HG03520 (cell line): ENCODE data around the gene SIRPB2.

Source experiments
- ATAC-seq: cut with Tn5 transposase; IDR thresholded peaks from one replicate; pipeline ENCODE4 v1.9.1; 2021; ENCODE audit warnings: mild to moderate bottlenecking, moderate library complexity; ENCODE audit not compliant: unreplicated experiment

SIRPB2 gene

DNA sequence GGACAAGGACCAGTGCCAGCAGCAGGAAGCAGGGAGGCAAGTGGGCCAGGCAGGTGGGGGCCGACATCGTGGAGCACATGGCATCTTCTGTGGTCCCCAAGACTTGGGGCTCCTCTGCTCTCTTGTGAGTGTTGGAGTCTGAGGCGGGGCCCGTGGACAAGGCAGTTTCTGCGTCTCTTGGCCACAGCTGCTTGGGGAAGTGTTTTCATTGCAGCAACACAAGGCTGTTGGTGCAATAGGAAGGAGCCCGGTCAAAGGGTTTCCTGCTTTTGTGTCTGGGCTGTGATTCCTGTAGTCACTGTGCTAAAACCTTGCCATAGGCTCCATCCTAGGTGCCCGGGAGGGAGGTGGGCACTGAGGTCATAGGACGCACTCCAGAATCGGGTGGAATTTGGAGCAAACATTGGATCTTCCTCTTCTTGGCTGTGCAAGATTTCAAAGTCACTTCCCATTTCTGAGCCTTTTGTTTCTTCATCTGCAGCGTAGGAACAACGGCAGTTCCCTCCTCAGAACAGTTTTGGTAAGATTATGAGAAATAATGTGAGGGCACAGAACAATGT is at the start of gene SIRPB2:
TSS of gene SIRPB2 (minus strand) at position 140 of the 560 bp plus-strand sequence. CDS start at position 79, 61 bp downstream.
- no peak for ATAC-seq

DNA sequence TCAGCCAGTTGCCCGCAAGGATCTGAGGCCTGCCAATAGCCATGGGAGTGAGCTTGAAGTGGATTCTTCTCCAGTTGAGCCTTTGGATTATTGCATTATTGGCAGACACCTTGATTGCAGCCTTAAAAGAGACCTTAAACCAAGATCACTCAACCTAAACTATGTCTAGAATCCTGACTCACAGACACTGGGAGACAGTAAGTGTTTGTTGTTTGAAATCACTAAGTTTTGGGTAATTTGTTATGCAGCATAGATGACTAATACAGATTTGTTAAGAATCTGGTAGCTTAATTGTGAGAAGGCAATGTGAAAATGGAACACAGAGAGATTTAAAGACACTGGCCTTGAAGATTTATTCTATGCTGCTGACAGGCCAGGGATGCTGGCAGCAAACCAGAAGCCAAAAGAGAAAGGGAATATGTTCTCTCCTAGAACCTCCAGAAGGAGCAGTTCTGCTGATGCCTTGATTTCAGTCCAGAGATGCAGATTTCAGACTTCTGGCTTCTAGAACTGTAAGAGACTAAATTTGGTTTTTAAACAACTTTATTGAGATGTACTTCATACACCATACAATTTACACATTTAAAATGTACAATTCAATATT is 48.7 kb upstream of the SIRPB2 start:
- no peak for ATAC-seq

DNA sequence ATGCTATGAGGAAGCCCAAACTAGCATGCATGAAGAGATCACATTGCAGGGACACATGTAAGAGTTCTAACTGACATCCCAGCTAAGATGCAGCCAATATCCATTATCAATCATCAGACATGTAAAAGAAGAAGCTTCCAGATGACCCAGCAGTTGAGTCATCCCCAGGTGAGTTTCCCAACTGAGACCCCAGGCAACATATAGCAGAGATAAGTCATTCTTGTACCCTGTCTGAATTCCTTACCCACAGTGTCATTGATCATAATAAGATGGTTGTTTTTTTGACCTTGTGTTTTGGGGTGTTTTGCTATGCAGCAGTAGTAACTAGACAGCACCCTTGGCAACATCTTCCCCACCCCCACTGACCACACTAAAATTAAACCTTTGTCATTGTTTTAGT is 47.4 kb upstream of the SIRPB2 start:
- ATAC-seq = no peak

DNA sequence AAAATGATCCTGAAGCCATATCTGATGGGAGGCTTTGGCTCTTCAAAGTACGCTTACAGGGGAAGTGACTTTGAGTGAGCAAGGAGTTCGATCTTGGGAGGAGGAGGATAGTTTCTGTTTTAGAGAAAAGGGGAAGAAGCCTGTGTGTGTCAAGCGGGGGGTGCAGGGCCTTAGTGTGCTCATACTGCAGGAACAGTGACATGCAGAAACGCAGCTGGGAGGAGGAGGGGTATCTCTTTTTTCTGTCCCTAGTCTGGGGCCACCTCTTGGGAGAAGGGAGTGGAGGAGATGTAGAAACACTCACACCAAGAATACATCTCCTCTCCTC is 46.5 kb upstream of the SIRPB2 start:
- no peak for ATAC-seq

DNA sequence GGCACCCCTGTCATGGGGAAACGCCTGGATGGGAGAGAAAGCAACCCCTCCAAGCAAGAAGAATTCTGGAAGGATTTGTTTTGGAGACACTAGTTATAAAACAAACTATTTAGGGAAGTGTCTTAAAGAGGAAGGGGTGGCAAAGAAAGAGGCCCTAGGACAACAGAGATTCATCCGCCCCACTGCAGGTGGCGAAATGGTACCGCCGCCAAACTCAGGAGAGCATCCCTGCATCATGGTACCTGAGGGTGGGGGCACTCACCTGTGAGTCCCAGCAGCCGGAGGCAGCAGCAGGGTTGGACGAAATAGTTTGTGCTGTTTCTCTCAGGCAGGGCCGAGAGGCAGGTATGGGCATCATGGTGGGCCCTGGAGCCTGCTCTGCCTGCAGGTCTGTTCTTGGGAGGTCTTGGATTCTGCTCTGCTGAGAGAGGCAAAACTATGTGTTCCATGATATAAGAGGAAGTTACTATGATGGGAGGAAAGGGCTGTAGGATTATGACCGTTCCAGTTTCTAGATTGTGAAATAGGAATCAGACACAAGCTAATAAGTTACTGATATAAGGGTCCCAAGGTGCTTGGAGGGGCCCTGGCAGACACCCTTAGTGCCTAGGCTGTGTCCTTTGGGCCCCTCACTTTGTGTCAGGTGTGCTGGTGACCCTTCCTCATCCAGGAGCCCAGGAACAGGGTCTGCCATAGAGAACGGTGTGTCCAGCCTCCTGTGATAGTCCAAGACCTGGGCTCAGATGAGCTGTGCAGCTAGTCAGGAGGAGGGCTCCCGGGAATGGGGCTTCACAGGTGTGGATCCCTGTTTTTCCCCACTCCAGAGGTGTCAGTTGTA is 45.9 kb upstream of the SIRPB2 start:
- no peak for ATAC-seq

DNA sequence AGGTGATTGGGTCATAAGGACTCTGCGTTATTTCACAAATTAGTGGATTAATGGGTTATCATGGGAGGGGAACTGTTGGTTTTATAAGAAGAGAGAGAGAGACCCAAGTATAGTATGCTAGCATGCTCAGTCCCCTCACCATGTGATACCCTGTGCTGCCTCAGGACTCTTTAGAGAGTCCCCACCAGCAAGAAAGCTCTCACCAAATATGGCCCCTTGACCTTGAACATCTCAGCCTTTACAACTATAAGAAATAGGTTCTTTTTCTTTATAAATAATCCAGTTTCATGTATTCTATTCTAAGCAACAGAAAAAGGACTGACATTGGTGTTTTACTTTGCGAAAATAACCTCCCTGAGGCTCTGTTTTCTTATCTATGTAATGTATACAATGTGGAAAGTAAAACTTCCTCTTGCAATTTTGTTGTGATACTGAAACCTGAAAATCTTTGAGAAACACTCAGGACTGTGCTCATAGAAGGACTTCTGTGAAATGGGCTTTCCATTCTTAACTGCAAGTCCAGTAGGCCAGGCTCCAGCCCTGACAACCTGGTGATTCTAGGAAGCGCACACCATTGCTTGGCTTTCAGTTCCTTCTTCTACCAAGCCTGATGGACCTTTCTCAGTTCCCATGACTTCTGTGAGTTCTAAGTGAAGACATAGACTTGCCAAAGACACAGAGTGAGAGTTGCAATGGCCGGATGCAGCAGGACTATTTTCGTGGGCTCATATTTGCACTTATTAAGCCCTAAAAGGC is 44.4 kb upstream of the SIRPB2 start:
- peak; percentile 87 for ATAC-seq

DNA sequence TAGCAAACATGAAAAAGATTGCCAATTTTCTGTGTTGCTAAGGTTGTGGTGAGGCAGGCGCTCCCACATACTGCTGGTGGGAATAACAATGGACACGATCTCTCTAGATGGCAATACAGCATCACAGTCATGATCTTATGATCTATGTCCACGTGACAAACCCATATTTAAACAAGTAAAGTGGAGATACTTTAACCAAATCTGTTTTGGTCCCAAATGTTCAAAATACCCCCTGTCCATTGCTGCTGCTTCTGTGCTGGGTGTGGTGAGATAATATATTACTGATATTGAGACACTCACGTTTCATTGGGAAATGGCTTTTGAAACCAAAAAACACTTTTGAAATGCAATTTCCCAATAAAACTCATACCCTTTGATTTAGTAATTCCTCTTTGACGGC is 43.3 kb upstream of the SIRPB2 start:
- no peak for ATAC-seq

DNA sequence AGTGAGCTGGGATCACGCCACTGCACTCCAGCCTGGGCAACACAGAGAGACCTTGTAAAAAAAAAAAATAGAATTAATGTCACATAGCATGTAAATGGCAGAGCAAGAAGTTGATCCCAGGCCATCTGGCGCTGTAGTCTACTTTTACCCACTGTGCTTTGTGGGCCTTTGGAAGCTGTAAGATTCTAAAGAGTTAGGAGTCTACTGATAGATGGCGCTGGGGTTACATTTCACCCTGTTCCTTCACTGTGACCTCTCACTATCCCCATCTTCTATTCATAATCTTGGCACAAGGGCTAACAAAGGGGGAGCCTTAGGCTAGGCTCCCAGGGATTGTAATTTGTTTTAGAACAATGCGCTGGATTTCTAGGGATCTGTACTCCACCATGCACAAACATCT is 41.8 kb upstream of the SIRPB2 start:
- ATAC-seq = no peak

DNA sequence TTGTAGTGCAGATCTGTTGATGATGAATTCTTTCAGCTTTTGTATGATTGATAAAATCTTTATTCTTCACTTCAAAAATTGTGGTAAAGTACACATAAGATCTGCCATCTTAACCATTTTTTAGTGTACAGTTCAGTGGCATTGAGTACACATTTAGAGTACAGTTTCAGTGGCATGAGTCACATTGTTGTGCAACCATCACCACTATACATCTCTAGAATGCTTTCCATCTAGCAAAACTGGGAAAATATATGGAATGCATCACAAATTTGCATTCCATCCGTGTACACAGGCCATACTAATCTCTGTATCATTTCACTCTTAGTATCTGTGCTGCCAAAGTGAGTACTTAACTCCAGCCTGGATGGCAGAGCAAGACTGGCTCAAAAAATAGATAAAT is 37.6 kb upstream of the SIRPB2 start:
- no peak for ATAC-seq

DNA sequence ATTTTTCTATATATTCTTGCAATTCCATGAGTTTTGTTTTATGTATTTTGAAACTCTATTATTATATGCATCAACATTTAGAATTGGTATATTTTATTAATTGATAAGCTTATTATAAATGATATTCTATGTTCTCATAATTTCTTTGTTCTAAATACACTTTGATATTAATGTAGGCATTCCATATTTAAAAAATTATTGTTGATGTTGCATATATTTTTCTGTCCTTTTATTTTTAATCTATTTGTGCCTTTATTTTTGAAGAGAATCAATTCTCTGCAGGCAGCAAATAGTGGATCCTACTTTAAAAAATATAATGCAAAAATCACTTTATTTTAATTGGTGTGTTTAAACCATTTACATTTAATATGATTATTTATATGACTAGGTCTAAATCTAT is 36.7 kb upstream of the SIRPB2 start:
- no peak for ATAC-seq

DNA sequence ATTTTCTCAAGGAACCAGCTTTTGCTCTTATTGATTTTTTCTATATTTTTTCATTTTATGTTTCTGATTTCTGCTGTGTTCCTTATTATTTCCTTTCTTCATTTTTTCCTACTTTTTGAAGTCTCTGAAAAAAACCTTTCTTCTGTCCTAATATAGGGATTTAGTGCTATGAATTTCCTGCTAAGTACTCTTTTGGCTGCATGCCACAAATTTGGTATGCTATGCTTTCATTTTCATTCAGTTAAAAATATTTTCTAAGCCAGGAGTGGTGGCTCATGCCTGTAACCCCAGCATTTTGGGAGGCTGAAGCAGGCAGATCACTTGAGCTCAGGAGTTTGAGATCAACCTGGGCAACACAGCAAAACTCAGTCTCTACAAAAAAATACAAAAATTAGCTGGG is 35.7 kb upstream of the SIRPB2 start:
- ATAC-seq = no peak

DNA sequence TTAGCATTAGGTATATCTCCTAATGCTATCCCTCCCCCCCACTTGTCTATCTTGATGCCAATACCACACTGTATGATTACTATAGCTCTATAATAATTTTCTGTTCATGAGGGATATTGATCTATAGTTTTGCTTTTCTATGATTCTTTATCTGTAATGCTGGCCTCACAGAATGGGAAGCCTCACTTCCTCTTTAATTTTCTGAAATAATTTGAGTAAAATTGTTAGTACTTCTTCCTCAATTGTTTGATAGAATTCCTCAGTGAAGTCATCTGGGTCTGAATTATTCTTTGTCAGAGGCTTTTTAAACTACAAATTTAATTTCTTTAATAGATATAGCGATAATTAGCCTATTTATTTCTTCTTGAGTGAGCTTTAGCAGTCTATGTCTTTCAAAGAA is 35.1 kb upstream of the SIRPB2 start:
- ATAC-seq = no peak

DNA sequence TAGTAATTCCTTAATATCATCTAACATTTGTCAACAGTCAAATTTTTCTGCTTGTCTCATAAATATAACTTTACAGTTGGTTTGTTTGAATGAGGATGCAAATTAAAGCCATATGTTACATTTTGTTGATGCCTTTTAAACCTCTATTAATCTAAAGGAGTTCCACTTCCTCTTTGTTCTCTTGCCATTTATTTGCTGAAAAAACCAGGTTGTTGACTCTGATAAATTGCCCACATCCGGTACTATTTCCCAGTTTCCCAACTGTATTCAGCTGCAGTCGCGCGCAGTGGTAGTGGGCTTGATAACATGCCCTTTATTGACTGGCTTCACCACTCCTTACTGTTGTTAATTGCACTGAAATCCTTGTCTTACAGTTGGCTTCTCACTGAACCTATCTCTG is 32.8 kb upstream of the SIRPB2 start:
- no peak for ATAC-seq

DNA sequence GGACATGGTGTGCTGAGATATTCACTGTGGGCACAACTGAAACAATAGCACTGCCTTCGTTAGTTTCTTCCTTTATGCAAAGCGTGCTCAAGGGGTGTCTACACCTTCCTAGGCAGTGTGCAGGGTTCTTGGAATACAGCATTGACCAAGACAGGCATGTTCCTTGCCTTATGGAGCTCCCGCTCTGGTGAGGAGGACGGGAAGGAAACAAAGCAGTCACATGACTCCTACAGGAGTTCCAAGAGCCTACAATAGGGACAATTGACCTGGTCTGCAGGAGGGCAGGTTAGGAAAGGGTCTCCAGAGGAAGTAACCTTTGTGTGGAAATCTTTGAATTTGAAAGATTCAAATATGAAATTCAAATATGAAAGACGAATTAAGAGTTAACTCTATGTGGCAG is 25.8 kb upstream of the SIRPB2 start:
- ATAC-seq = no peak

DNA sequence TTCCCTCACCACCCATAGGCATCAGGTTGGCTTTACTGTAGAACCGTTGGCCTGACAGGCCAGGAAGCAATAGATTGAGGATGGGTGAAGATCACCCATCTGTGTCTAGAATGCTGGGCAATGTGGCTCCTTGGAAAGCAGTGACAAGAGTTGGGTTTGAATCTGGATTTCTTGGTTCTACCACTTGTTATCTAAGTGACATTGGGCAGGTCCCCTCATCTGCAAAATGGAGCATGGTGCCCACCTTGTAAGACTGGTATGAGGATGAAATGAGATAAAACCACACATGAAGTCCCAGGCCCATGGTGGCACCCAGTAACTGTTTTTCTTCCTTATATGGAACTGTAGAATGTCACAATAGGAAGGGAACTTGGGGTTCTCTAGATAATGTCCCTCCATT is 22.6 kb upstream of the SIRPB2 start:
- ATAC-seq = no peak

DNA sequence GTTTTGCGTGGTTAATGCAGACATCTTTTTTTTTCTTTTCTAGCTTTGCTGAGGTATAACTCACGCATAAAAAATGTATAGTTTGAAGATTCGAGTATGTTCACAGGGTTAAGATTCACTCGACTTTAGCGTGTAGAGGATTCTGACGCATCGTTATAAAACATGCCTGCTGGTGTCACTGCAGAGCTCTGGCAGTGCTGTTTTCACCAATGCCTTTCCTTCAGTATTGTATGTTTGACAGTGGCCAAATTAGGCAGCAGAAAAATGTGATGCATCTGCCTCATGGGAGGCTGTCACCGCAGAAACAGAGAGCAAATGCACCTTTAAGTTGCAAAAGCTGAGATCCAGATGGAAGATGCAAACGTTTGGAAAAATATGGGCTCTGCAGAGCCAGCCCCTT is 18.0 kb upstream of the SIRPB2 start:
- ATAC-seq = no peak

DNA sequence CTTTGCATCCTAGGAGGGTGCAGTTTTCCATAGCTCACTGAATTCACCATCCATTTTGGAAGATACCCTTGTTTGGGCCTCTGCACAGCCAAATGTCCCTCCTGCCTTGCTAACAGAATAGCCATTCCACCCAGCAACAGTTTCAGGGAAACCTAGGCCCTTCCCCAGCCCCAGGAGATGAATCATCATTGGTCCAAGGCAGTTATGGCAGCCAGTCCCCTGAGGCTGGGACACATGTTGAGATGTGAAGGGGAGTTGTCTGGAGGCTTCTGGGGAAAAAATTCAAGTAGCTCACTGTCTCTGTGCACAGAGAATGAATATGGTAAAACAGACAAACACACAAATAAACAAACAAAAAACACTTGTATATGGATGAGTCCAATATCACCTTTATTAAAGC is 17.4 kb upstream of the SIRPB2 start:
- ATAC-seq = no peak

DNA sequence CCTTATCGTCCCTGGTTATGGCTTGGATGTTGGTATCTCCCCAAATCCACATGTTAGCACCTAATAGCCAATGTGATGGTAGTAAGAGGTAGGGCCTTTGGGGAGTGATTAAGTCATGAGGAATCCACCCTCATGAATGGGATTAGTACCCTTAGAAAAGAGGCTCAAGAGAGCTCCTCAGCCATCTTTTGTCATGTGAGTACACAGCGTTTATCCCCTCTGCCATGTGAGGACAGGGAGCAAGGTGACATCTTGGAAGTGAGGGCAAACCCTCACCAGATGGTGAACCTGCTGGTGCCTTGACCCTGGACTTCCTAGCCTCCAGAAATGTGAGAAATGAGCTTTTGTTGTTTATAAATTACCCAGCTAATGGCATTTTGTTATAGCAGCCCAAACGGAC is 16.1 kb upstream of the SIRPB2 start:
- ATAC-seq = no peak

DNA sequence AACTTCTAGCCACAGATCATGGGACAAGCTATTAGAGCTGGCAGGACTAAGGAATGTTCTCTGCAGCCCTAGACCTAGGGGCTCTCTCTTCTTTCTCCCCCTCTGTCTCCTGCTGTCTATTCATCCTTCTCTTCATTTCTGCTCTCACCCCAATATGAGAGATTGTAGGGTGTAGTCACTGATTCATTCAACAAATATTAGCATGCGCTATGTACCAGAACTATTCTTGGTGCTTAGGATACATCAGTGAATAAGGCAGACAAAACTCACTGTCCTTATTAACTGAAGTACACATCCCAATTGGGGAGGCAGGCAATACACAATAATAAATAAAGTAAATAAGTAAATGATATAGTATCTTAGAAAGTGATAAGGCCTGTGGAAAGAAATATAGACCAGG is 14.7 kb upstream of the SIRPB2 start:
- no peak for ATAC-seq

DNA sequence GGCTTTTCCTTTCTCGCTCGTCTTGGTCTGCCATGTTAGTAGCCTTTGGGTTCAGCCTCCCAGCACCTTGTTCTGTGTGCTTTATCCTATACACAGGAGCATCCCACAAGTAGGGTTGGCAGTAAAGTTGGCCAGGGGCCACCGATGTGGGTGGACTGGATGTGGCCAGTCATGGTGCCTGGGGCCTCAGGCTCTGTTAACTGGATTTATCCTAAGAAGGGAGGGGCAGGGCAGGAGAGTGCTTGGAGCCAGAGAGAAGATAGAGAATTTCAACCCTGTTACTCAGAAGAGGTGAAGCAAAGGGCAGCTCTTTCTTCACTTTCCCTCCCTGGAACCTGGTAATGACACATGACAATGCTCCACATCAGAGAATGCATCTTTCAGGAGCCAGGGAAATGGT is 14.1 kb upstream of the SIRPB2 start:
- ATAC-seq = no peak

DNA sequence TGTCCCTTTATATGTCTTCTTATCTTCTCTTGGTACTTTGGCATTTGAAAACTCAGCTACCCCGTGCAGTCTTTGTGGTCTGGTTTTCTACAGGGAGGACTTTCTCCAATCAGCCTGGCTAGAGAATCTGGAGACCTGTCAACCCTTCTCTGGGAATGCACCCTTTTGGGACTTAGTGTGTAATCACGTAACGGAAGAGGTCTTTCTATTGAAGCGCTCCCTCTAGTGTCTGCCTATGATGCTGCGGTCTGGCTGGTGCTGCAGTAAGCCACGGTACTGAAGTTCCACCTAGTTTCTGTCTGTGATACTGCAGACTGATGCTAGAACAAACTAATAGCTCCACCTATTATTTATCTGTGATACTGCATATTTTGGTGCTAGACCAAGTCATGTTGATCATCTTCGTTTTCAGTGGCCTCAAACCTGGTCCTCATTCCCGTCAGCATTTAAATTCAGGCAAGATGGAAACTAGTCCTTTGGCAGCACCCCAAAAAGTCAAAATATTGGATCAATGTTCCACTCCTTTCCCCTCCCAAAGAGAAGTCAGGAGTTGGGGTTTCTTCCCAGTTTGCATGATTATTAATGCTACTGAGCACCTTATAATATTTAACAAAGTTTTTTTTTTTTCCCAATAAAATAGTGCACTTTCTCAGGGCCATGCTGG is 12.5 kb upstream of the SIRPB2 start:
- peak; percentile 95 for ATAC-seq
